Muscle of arm (tissue), 12 donors: ENCODE results near the gene PROX1. TPM values are rescaled to one million over a fixed set of nuclear protein-coding genes. Genes with fewer than 3 reads are reported as not detected.

Experiments used
- DNase-seq: peaks from one replicate; pipeline ENCODE4 v3.0.0-alpha.2; 2013
- polyA plus RNA-seq, 12 donors: library from polyadenylated mRNA; unstranded; fragments of 120-200 nt; gene quantifications; one replicate each; pipeline ENCODE4 v1.2.1, GENCODE V29; 2013; ENCODE audit not compliant: insufficient read length in 12 of 12

PROX1 gene
- polyA plus RNA-seq, 12 donors = 10.9 to 21.2 (median 14.8) TPM; not detected in 1

DNA sequence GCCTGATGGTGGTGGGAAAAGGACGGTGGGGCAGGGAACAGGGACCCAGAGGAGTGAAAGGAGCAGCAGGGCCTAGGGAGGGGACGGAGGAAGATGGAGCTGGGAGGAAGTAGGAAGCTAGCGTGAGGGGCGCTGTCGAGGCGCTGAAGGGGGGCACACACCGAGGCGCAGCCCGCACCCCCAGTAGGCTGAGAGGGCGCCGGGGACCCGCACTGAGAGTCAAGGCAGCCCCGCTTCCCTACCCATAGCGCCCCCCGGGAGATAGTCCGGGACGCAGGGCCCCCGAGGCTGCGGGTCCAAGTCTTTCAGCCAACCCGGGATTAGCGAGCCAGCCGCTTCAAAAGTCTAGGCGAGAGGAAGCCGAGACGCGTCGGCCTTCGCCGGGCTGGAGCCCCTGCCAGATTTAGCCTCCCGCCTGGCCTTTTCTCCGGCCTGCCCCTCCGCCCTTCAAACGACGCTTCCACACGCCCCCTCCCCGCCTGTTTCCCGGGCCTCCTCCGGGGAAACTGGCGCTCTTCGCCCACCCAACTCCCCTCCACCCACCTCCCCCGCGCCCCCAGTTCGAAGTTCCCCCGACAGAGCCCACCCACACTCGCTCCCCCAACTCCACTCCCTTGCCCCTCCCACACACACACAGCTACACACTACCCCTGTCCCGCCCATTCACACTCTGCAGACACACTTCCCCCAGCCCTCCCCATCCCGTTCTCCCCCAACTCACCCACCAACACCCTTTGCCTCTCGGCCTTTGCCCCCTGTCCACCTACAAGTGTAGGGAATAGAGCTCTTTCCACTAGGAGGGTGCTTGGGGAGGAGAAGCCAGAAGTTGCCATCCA lies 7.8 kb upstream of the PROX1 start:
- no peak for DNase-seq

DNA sequence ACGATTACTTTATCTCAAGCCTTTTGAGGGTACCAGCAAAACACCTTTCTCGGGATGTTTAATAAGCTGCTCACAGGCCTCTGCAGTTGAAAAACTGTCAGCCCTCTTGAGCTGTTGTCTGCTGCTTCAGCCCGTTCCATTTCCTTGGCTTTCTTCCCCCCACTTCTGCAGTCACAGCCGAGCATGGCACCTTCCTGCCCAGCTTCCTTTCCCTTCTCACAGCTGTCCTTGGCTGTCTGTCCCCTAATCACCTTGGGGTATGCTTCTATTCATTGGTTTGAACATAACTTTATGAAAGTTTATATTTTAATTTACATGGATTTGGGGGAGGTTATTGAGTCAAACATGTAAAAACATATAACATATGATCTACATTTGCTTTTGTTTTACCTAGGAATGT lies 6.9 kb upstream of the PROX1 start:
- DNase-seq = no peak

DNA sequence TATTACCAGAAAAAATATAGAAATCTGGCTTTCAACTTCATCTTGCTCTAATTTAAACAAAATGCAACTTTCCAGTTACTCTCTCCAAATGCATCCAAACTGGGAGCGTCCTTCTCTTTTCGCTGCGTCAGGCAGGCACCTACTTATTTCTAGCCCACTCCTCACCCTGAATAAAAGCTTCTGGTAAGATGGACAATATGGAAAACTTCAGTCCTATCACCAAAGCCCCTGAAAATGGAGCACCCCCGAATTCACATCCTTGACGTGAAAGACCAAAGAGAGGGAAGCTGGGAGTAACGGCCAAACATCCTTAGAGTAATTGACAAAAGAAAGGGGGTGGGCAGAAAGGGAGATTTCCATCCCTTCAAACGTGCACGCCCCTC lies 5.5 kb upstream of the PROX1 start:
- no peak for DNase-seq

DNA sequence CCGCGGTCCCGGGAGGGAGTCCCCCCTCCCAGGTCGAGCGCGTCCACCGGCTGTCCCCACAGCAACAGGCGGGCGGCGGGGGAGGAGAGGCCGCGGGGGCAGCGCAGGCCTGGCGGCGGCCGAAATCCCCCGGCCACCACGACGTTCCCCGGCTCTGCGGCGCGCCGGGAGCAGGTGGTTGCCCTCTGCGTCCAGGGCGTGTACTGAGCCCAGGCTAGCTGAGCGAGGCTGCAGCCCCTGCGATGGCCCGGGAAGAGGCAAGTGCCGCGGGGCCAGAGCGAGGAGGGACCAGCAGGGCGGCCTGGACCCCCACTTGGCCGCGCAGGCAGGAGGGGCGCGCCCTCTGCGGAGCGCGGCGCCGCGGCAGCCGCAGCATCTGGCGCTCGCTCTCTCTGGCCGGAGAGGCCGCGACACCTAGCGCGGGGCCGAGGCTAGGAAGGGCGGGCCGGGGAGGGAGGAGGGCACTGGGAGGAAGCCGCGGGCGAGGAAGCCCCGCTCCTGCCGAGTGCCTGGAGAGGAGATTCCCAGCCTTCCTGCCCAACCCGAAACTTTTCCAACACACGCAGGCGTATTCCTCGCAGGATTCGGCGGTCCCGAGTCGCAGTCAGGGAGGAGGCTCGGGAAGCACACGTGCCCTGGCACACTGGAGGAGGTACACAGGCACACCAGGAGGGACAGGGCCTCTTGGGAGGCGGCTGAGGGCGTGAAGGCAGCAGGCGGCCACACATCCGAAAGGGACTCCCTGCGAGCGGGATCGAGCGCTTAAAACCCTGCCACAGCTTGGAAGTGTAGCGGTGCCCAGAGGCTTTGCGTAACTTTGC lies 4.9 kb upstream of the PROX1 start:
- no peak for DNase-seq

DNA sequence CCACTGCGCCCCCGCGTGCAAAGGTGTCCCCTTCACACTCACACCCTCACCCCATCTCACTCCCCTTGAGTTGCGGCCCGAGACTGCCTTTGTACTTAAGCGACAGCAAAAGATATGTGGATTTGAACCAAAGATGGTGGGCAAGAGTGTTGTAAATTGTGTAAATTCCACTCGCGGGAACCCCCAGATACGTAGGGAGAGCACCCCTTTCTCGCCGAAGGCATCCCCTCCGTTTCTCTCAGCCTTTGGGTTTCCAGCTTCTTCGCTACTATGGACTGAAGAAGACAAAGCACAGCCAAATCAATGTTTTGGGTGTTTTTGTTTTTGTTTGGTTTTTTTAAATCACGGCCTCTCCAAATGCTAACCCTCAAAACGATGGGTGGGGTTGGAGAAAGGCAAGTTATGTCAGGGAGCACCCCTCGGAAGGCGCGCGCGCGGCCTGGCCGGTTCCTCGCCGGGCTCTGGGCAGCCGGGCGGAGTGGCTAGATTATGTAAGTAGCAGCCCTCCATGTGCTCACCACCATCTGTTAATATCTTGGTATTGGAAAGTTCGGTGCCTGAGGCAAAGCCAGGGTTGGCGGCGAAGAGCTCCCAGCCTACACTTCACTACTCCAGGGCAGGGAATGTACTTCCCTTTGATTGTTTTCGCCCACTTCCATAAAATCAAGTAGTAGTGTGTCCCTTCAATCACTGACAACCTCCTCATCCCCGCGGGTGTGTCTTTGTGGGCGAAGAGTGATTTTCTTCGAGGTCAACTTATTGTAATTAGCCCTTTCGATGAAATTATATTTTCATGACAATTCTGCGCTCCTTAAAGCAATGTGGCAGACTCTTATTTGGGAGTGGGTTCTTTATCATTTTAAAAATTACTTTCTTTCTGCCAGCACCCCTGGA lies 4.0 kb upstream of the PROX1 start:
- DNase-seq = no peak

DNA sequence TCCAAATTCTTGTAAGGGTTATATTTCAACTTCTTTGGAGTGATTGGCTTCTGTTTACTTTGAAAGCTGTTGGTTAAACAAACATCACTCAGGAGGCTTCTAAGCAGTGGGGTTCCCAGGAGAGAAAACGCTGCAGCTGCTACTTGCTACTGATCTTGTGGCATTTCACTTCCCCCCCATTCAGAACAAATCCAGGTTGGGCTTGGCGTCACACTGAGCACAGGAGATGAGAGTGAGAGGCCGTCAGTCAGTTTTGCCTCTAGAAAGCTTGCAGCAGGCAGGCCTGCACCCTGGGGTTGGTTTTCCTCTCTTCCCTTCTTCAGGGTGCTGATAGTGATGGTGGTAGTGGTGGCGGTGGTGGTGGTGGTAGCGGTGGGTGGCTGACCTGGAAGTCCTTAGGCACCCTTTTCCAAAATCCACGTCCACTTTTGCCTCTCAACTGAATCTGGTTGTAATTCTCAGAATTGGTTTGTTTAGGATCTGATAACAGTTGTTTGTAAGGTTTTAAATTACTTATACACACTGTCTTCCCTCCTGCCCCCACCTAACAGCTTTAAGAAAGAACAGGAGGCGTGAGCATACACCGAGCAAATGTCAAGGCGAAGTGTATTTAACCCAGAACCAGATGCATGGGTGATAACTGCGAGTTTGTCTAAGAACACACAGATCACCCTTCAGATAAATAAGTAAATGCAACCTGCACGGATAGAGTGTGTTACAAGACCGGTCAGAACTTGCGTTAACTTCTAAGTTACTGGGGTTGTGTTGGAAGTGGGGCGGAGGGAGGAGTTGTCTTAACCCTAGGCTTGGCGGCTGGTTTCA lies 3.2 kb upstream of the PROX1 start:
- DNase-seq = no peak

DNA sequence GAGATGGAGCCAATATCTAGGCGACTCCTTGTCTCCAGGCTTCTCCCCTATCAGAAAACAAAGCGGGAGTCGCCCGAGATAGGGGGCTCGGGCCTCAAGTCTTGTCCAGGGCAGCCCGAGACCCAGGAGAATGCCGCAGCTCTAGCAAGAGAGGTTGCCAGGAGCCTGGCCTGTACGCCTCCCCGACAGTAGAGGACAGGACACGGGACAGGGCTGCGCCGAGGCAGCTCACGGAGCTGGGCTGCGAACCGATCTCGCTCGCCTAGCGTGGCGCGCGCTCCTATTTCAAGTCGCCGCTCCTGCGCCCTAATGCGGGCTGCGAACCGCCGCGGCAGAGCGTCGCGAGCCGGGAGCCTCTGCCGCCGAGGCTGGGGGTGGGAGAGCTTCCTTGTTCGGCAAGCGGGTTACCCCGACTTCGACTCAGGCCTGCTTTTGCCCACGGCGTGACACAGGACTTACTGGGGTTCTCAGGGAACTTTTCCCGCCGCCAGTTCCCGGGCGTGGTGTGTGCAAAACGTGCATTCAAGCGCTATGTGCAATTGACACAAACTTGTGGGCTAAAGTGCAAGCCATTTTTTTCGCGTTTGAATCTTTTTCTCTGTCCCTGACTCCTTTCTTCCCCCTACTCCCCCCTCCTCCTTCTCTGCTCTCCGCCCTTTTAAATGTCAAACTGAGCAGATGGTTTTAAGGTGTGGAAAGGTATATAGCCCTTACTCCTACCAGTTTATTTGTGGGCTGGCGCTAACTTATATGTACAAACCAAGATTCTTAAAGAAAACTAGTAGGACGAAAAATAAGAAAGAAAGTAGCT lies 2.4 kb upstream of the PROX1 start:
- DNase-seq = no peak

DNA sequence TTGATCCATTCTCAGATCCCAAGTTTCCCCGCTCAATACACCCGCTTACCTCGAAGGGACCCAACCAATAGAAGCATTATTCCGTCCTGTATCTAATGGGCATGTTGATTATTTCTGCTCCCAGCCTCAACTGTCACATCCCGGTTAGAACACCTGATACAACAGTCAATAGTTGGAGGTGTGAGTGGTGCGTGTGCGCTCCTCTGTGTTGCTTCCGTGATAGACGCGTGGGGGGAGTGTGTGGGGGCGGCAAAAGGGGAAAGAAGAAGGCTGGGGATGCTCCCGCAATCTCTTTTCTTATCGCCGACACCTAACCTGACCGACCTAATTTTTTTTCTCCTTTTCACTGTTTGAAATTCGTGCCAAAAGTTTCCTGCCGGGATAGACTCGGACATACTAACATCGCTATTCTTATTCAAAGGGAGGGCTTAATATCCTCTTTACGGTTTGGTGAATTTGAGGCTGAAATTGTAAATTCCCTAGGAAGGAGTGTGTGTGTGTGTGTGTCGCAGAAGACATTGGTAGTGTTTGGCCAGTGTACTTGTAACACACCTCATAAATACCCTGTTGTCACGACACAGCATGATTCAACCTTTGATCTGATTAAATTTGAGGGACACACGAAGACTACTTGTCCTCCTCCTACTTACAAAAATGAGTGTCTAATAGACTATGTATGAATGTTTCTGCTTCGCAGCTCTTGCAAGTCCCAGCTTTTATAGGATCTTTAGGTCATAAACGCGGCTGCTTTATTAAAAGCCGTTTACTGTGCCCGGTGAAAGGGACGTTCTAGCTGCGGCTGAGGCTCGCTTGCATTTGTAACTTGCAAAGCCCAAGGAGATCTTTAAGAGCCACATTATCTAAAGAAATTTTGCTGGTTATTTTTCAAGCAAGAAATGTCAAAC lies 1.5 kb upstream of the PROX1 start:
- no peak for DNase-seq

DNA sequence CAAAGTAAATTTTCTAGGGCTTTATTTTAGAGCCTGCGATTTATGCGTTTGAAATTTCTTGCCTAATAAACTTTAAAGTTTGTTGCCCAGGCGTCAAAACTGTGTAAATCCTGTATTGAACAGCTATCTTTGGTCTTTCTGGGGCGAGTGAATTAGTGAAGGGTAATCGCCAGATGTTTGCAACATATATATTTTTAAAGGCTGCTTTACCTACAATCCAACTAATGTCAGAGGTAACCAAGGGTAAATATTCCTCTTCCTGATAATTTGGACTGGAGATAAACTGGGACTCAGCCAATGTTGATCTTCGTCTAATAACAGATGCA lies 885 bp upstream of the PROX1 start:
- DNase-seq = no peak

DNA sequence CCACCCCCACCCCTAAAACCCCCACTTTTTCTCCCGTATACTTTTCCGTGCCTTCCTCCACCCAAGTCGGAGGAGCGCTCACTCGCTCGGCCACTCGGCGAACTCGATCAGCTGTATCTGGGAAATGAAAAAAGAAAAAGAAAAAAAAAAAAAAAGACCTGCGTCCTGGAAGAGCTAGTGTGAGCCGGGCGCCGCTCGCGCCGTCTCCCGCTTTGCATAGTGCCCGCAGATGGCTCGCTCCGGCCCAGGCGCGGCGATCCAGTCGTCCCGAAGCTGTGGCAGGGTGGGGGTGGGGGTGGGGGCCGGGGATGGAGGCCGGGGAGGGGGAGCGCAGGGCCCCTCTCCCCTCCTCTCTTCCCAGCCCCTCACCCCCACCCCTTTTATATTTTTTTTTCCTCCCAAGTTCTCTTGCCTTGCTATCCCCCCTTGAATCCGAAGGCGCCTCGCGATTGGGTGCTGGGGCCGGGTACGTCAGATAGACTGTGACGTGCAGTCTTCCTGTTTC lies 299 bp upstream of the PROX1 start:
- DNase-seq = no peak

DNA sequence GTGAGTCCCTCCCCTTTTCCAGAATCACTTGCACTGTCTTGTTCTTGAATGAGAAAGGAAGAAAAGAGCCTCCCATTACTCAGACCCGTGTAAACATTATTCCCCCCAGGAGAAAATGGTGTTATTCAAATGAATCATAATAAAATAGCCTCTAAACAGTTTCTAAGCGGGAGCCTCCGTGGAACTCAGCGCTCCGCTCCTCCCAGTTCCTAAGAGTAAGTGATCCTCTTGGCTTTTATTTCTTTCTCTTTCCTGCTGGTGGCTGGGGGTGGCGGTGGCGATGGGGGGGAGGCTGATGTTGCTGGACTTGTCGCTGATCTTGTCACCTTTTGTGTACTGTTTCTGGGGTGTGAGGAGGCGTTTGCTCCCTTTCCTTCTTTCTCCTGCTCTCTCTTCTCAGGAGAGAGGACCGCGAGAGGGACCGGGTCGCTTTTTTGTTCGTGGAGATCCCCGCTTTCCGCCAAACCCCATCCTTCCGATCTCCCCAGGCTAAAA lies 781 bp downstream of the PROX1 start:
- no peak for DNase-seq

DNA sequence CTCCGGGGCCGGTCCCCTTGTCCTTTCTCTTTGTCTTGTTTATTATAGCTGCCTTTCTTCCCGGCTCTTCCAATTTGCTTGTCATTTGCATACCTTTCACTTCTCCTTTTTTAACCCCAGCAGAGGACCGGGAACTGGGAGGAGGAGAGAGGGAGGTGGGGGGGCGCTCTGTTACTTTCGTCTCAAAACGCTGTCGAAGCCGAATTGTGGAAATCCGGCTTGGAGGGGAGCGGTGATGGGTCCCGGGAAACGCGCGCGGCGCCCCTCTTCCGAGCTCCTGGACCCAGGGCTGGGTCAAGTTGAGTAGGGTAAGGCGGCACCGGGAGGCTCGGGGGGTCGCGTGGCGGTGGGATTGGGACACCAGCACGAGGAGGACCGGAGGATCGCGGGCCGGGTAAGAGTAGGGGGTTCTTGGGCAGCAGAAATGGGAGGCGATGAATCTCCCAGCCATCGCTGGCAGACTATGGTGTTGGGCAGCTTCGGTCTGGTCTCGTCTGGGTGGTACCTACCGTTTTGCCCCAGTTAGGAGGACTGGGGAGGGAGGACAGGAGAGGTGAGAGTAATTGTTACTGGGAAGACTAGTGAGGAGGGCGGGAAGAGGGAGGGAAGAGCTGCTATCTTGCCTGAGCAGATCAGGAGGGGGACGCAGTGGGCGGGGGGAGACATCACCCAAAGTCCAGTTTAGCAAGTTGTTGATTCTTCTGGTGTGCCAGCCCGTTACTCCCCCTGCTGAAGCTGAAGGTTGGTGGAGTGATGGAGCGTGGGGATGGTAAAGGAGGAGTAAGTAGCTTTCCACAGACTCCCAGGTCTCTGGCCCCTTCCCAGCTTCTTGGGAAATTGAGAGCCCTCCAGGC lies 1.5 kb downstream of the PROX1 start:
- no peak for DNase-seq

DNA sequence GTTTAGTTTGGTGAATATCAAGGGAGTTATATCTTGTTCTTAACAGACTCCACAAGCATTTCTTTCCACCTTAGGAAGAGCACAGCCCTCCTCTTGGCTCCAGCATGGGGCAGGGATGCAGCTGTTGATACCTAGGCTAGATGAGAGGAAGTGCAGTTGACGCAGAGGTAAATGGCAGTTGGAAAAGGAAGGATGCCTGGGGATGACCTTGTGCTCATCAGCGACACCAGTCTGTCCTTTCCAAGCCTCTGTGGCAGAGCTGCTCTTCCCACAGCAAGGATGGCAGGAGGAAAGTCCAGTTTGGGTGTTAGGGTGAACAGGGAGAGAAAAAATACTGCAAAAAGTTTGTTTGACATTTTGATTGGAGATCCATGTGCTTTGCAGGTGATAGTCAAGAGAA lies 6.2 kb downstream of the PROX1 start:
- no peak for DNase-seq

DNA sequence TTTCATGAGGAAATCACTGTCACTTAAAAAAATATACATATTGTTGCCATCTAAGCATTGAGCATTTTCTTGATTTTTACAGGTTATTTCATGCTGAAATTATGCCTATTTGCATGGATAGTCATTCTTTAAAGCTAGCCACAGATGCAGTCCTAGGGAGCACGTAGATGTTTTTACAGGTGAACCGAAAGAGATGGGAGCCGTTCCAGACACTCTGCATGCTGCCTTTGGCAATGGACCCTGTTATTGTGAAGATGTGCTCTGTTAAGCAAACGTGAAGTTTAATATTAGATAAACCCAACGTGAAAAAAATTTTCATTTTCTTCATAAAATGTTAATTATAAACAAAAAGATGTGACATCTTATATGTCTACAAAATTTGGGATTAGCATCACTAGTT lies 7.1 kb downstream of the PROX1 start:
- DNase-seq = no peak

DNA sequence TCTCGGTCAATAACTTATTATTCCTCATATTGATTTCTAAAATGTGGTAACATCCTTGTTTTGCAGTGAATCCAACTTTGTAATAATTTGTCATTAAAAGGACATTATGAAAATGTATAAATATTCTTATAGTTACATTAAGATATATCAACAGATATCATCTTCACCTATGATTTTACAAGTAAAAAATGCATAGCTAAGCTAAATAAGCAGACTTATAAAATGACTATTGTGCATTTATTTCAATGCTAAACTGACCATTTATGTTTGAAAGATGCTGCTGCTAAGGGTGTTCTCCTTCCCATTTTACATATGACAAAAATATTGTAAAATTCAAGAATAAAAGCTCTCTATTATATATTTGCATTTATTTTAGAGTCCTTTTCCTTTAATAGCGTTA lies 7.8 kb downstream of the PROX1 start:
- DNase-seq = no peak

DNA sequence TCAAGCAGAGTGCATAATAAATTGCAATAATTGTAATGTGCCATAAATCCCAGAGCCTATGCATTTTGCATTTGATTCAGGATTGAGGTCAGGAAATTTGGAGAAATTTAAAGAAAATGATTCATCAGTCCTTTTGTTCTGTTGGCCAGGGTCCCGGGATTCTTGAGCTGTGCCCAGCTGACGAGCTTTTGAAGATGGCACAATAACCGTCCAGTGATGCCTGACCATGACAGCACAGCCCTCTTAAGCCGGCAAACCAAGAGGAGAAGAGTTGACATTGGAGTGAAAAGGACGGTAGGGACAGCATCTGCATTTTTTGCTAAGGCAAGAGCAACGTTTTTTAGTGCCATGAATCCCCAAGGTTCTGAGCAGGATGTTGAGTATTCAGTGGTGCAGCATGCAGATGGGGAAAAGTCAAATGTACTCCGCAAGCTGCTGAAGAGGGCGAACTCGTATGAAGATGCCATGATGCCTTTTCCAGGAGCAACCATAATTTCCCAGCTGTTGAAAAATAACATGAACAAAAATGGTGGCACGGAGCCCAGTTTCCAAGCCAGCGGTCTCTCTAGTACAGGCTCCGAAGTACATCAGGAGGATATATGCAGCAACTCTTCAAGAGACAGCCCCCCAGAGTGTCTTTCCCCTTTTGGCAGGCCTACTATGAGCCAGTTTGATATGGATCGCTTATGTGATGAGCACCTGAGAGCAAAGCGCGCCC lies 8.7 kb downstream of the PROX1 start:
- DNase-seq = peak; percentile 70

DNA sequence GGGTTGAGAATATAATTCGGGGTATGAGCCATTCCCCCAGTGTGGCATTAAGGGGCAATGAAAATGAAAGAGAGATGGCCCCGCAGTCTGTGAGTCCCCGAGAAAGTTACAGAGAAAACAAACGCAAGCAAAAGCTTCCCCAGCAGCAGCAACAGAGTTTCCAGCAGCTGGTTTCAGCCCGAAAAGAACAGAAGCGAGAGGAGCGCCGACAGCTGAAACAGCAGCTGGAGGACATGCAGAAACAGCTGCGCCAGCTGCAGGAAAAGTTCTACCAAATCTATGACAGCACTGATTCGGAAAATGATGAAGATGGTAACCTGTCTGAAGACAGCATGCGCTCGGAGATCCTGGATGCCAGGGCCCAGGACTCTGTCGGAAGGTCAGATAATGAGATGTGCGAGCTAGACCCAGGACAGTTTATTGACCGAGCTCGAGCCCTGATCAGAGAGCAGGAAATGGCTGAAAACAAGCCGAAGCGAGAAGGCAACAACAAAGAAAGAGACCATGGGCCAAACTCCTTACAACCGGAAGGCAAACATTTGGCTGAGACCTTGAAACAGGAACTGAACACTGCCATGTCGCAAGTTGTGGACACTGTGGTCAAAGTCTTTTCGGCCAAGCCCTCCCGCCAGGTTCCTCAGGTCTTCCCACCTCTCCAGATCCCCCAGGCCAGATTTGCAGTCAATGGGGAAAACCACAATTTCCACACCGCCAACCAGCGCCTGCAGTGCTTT lies 9.4 kb downstream of the PROX1 start:
- DNase-seq = peak; percentile 58
